GM21360 (cell line): ENCODE data around the gene MCM3.
A peak's percentile ranks its signal among the peaks of the same experiment; 100 is the strongest.

Source experiments
- ATAC-seq: cut with Tn5 transposase; IDR thresholded peaks from one replicate; pipeline ENCODE4 v1.9.1; 2021; ENCODE audit warnings: mild to moderate bottlenecking, moderate library complexity; ENCODE audit not compliant: unreplicated experiment

The MCM3 gene

GRCh38 chr6:52253494-52253893 is 31.0 kb downstream of the MCM3 start:
- no peak for ATAC-seq

- ATAC-seq: no peak
Observed at GRCh38 chr6:52251113-52251512, 33.4 kb downstream of the MCM3 start.

DNA sequence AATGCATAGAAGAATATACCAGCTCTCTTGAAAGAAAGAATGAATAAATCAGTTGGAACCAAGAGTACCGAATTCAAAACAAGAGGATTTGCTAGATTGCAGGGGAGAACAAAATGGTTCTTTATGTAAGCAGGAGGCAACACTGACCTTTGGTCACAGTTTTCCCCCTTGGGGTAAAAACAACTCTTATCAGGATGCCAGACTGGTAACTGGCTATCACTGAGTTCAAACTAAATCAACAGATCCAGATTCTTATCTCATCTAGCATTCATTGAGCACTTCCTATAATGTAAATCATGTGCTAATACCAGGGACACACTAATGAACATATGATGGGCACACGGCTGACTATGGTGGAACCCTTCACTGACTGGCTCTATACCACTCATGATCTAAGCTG is 35.5 kb downstream of the MCM3 start:
- no peak for ATAC-seq

DNA sequence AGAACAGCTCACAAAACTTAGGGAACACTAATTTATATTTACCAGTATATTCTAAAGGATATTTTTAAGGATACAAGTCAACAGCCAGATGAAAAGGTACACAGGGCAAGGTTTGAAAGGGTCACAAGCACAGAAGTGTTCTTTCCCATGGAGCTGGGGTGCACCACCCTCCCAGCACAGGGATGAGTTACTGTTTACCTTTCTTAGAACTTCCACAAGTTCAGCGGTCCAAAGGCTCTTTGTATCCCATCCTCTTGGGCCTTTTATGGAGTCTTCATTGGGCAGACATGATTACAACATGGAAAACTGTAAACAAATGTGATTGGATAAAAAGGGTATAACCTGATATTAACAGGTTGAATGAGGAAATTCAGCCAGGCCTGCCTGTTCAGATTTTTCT is 39.1 kb downstream of the MCM3 start:
- ATAC-seq: no peak

DNA sequence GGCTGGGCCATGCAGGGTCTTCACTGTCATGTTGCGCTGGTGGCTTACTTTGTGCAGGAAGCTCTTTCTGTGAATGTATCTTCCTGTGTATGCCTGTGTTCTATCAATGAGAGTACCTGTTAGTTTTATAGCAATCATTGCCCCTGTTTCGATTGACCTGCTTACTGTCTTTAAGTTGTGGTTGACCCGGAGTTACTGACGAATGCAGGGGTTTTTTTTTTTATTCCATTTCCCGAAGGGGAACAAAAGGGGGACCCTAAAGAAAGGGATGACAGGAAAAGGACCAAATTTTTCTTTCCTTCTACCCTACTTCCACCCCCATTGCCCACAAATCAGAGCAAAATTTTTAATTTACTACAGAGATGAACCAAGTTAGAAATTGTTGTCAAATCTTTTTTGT is 40.1 kb downstream of the MCM3 start, which contains the start of gene IL17F:
TSS of gene IL17F (minus strand) at position 101 of the 400 bp plus-strand sequence. CDS start at position 30, 71 bp downstream.
- no peak for ATAC-seq

GRCh38 chr6:52243282-52243893 is 41.2 kb downstream of the MCM3 start:
- no peak for ATAC-seq

GRCh38 chr6:52241819-52242218 is 42.7 kb downstream of the MCM3 start:
- ATAC-seq: no peak

- ATAC-seq: peak; percentile 82
Observed at GRCh38 chr6:52233975-52234823, 50.3 kb downstream of the MCM3 start.

GRCh38 chr6:52233005-52233404 is 51.5 kb downstream of the MCM3 start:
- no peak for ATAC-seq

- no peak for ATAC-seq
Observed at GRCh38 chr6:52231406-52232127, 53.0 kb downstream of the MCM3 start.

- ATAC-seq: no peak
Observed at GRCh38 chr6:52230685-52231084, 53.9 kb downstream of the MCM3 start.

DNA sequence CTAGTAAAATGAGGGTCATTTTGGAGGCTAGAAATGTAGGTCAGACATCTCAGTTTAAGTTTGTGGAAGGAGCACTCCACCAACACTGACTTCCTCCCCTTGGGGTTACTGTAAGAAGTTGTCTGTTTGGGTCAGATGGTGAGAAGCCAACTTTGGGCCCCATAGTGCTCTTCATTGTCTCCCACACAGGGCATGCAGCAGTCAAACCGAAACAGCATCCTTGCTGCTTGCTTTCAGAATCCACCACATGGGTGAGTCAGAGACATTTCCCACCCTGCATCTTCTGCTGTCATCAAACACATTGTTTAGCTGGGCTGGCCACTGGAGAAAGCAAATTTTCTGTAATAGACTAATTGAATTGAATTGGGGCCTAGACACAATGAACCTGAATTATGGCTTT is 57.0 kb downstream of the MCM3 start:
- peak; percentile 100 for ATAC-seq

- ATAC-seq: peak; percentile 66
Observed at GRCh38 chr6:52221302-52221701, 63.2 kb downstream of the MCM3 start.

- no peak for ATAC-seq
Observed at GRCh38 chr6:52217761-52218160, 66.8 kb downstream of the MCM3 start.

DNA sequence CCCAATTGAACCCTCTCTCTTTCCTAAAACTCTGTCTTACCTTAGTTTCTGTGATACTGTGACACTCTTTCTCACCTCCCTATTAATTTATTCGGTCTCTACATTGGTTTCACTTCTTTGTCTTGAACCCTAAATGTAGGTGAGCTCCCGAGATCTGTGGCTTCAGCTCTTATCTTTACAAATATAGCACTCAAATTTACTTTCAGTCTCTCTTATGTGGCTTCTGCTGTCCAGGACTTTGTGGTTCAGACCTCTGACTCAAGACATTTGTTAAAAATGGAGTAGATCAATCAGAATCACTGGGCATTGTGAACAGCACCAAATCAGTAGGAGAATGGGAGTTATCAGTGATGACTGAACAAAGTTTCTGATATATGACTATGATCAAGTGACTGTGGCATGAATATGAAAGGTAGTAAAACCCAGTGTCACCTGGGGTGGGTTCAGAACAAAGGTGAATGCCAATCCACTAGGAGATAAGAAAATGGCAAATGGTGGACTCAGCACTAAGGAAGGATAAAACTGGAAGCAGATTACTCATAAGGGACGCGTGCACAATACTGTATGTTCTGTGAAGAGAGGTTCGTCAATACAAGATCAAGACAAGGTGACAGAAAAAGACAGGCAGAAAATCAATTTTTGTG is 67.5 kb downstream of the MCM3 start:
- ATAC-seq: peak; percentile 58

- ATAC-seq: no peak
Observed at GRCh38 chr6:52215787-52216186, 68.8 kb downstream of the MCM3 start.
